GM03348 (cell line): ENCODE results near the gene ST3GAL4.
"Not testable (repeated sequence)": the region's sequence is repeated elsewhere in the genome, so short reads cannot be mapped to it uniquely, and the experiment has no call there.

Experiments used
- DNase-seq: peaks from one replicate; pipeline ENCODE4 v3.0.0; 2012; ENCODE audit warnings: low spot score

Gene ST3GAL4

DNA sequence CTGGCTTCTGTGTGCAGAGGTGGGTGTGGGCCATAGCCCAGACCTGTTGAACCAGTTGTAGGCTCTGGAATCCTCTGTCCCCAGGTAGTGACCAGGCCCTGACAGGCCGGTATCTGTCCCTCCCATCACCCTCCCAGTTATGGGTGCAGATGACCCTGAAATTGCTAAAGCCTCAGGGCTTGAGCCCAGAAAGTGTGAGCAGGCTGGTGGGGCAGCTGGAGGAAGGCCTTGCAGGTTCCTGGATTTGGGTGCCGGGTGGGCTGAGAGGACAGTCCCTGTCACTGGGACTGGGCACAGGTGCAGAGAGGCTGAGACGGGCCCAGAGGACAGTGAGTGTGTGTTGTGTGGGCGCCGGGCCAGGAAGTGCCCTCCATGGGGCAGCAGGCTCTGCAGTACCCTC lies 10.0 kb downstream of the ST3GAL4 start:
- DNase-seq = not testable (repeated sequence)

DNA sequence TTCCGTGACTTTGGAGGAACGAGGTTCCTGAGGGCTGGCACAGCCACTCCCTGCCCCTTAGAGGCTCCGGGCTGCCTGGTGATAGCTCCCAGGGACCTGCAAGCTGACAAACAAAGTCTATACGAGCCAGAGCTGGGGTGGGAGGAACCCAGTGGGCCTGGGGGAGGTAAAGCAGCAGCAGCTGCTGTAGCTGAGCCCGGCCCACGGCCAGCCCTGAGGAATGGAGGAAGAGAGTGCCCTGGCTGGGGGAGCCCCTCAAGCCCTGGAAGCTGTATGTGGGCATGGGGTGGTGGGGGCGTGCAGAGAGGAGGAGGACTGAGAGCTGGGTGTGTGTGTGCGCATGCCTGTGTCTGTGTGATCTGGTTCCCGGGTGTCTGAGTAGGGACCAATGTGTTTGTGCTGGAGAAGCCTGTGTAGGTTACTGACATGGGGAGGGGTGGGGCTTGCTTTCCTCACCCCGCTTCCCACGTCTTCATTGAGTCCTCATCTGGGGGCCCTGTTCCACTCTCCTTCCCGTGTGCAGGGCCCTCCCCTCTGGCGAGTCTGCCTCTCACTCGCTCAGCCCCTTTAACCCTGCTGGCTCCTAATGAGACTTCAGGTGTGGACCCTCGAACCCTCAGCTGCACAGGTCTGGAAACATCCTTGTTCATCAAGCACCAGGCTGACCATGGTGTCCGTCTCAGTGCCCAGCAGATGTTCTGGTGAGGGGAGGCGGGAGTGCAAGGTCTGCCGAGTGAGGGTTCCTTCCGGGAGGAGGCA lies 10.8 kb downstream of the ST3GAL4 start:
- no peak for DNase-seq

DNA sequence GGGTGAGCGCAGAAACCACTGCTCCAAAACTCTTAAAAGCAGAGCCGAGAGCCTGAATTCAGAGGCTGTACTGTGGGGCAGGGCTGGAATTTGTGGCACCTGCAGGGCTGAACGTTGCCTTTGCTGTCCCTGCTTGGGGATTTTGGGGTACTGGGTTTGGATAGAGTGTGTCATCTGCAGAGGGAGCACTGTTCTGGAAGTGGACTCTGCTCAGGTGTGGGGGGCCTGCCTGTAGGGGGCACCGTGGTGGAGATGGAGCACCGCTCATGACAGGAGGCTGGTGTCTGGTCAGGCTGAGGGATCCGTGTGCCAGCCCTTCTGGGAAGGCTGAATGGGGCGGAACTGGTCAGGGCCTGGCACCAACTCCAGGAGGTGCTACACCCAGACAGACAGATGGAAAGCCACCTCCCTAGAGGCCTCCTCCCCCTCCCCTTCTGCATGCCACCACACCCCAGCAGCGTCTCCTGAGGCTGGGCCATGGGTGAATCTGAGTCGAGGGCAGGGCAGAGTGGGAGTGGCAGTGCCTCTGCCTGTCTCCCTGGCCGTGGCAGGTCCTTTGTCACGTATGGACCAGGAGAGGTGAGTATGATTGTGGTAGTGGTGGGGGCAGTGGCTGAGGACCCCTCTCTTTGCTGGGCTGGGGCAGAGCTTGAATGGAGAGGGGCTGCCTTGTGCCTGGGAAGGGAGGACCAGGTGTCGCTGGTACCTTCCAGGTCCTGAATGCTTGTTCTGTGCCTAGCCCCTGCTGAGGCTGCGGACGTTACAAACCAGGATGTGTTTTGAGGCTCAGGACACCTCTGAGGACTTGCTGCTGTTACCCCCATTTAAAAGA lies 11.6 kb downstream of the ST3GAL4 start:
- DNase-seq = not testable (repeated sequence)

DNA sequence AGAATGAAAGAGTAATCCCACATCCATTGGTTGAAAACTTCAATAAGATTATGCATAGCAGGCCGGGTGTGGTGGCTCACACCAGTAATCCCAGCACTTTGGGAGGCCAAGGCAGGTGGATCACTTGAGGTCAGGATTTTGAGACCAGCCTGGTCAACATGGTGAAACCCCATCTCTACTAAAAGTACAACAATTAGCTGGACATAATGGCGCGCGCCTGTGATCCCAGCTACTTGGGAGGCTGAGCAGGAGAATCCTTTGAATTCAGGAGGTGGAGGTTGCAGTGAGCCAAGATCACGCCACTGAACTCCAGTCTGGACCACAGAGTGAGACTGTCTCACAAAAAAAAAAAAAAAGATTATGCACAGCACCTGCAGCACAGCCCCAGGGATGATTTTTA lies 12.3 kb downstream of the ST3GAL4 start:
- DNase-seq = not testable (repeated sequence)

DNA sequence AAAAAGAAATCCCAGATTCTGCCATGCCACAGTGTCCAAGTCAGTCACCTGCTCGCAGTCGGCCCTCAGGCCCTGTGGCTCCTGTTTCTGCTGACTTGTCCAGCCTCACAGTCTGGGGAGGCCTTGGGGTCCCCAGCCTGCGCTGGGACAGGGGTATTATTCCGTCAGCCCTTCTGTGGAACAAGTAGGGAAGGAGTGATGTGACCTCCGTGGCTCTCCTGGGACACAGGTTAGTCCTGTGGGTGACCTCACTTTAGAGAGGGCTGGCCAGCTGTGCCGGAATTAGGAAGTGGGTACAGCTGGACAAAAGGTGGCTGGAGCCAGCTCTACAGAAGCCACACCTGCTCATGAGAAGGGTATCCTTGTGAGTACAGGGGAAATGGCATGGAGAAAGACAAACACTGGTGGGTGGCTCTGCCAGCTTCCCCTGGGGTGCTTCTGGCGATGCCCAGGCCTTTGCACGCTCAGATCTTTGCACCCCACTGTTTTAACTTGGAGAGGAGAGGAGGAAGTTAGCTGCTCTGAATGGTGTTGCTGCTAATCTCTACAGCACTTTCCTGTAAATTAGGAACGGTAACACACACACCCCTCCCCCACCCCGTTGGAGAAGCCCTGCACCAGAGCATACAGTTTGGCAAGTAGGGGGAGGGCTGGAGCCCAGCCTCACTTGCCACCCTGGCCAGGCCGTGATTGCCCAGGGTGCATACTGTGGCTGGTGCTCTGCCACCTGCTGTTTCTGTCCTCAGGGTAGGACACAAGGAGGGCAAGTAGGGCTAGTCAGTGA lies 13.0 kb downstream of the ST3GAL4 start:
- not testable (repeated sequence) for DNase-seq

DNA sequence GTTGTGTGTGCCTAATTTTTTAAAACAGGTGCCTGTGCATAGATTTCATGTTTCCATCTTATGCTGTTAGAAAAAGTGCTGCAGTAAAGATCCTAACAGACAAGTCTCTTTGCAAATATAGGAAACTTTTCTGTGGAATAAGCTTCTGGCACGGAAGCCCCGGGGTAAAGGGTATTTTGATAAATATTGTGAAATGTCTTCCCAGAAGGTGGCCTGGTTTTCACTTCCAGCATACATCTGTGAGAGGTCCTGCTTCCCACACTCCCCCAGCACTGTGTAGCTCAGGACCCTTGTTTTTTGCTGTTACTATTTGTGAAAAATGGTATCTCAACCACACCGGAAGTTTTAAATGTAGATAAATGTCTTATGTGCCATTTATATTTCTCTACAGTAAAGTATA lies 14.5 kb downstream of the ST3GAL4 start:
- no peak for DNase-seq

DNA sequence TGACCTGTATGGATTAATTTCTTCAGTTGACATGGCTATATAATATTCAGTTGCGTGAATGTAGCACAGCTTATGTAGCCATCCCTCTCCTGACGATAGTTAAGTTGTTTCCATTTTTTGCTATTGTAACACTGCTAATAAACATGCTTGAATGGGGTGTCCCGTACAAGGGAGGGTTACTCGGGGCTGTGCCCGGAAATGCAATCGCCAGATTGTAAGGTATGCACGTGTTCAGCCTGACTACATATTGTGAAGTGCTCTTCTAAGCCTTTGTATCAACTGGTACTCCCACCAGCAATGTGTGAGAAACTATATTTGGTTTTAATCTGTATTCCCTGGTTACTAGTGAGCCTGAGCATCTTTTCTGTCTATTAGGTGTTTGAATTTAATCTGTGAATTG lies 16.1 kb downstream of the ST3GAL4 start:
- DNase-seq = no peak

DNA sequence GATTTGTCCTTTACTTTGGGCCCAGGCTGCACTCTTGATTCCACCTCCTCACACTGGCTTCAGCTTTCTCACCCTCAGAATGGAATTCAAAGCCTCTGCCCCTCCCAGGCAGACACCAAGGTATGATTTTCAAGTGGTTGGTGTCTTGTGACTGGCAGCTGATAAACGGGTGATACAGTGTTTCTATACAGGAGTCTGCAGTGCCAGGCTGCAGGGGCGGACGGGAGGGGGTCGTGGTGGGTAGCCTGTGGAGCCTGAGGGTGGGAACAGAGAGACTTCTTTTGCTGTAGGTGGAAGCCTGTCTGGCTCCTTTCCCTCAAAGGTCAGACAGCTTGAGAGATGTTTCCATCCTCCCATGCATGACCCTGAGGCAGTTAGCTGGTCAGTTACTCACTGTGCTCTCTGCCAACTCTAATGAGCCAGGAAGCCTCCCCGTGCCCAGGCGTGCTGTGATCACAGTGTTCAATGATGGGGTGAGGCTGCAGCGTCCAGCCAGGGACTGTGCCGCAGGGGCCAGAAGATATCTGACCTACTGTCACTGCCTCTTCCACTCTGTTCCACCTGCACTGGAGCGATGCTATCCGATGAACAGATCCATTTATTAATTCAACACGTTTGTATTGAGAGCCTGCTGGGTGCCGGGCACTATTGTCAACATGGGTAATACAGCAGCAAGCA lies 18.0 kb downstream of the ST3GAL4 start:
- not testable (repeated sequence) for DNase-seq

DNA sequence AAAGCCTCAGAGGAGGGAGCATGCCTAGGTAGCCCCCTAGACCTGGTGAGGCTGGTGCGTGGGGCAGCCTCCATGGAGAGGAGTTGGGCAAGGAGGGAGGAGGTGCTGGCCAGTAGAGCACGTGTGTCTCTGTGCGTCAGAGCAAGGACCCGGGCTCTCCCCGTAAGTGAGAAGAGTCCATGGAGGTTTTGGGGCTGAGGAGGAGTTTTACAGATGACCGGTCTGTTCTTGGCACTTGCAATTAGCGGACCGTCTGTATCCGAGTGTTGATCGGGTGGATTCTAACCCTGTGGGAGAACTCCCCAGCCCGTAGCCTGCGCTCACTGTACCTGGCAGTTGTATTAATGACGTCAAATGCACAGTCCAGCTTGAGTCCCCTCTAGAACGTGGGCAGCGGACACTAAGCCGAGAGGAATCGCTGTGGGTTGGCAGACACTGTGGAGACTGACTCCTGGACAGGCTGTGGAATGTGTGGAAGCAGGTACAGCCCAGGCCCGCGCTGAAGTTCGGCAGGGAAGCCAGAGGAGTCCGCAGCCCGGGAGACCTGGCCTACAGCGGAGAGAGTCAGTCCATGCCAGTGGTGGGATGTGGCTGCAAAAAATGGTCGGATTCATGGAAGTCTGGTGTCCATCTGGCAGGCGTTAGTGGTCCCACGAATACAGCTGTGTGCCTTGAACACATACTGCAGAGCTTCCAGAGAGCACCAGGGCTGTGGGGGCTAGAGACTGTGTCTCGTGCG lies 19.2 kb downstream of the ST3GAL4 start:
- DNase-seq = not testable (repeated sequence)

DNA sequence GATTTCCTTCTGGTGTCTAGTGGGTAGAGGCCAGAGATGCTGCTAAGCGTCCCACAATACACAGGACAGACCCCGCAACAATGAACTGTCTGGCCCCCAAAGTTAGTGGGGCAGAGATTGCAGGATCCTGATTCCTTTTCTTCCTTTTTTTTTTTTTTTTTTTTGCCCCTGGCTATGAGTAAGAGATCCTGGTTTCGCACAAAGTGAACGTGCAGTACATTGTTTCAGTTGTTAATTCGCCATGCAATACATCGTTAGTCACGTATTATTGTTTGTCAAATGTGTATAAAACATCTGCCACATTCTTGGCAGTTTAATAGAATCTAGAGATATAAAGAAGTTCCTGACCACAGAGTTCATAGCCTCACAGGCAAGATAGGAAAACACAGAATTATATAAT lies 20.2 kb downstream of the ST3GAL4 start:
- no peak for DNase-seq

DNA sequence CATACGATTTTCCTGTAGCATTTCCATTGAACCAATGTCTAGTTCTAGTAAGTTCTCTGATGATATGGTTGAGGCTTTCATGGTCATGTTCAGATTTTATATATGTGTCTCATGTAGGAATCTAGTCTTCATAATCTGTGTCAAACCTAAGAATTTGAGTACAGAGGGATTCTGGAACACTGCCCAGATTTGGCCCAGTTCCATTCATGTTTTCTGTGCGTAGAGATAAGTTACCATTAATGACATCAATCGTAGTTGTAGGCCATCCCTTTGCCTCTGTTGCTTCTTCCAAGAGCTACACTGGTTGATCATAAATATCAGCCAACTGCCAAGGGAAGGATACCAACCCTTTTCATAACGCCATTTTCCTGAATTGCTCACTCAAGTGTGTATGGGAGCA lies 23.3 kb downstream of the ST3GAL4 start:
- DNase-seq = no peak

DNA sequence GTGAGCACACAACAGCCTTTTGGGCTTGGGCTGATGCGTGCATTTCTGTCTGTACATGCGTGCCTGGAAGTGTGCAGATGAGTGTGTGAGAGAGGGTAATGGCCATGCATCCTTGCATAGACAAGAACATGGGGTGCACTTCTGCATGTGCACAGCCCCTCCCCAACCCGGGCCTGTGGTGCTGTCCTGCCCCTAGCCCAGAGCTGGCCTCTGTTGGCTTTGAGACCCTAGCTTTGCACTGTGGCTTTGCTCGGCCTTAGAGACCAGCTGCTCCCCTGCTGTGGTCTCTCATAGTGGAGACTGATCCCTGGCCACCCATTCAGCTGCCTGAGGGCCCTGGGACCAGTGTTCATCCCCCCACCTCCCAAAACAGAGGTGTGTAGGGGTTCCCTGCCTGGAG lies 25.4 kb downstream of the ST3GAL4 start:
- DNase-seq = no peak

DNA sequence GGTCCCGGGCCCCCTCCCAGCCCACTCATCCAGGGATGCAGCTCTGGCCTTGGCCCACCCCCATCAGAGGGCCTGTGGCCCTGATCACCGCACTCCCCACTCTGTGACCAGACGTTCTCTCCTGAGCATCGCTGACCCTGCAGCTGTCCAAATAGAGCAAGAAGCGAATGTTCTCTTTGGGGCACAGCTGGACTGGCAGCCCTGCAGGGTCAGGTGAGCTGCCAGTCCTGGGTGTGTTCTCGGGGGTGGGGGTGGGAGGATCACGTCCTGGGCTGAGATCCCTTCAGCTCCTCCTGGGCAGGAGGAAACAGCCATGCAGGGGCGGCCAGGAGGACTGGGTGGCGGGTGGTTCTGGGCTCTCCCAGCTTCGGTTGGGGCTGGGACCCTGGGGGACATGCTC lies 26.5 kb downstream of the ST3GAL4 start:
- not testable (repeated sequence) for DNase-seq

DNA sequence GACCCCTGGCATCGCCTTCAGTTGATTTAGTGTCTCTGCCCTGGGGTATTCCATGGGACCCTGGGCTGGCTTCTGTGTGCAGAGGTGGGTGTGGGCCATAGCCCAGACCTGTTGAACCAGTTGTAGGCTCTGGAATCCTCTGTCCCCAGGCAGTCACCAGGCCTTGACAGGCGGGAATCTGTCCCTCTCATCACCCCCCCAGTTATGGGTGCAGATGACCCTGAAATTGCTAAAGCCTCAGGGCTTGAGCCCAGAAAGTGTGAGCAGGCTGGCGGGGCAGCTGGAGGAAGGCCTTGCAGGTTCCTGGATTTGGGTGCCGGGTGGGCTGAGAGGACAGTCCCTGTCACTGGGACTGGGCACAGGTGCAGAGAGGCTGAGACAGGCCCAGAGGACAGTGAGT lies 27.2 kb downstream of the ST3GAL4 start:
- not testable (repeated sequence) for DNase-seq

DNA sequence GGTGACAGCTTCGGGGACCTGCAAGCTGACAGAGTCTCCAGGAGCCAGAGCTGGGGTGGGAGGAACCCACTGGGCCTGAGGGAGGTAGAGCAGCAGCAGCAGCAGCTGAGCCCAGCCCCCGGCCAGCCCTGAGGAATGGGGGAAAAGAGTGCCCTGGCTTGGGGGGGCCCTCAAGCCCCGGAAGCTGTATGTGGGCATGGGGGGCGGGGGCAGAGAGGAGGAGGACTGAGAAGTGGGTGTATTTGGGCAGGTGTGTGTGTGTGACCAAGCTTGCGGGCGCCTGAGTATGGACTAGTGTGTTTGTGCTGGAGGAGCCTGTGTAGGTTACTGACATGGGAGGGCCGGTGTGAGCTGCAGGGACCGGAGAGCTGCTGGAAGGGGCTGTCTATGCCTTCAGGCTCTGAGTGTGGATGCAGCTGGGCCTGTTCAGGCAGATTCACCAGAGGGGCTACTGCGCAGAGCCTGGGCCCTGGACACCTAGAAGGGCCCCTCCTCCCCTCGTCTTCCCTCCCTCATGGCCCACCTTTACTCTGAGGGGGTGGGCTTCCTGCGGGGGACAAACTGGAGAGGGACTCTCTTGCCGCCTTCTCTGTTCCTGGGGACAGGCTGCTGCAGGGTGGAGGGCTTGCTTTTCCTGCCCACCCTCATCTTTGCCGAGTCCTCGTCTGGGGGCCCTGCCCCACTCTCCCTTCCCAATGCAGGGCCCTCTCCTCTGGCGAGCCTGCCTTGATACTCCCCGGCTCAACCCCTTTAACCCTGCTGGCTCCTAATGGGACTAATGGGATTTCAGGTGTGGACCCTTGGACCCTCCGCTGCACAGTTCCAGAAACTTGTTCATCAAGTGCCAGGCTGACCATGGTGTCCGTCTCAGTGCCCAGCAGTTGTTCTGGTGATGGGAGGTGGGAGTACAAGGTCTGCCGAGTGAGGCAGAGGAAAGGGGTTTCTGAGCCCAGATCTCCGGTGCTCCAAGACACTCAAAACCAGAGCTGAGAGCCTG lies 28.2 kb downstream of the ST3GAL4 start:
- no peak for DNase-seq

DNA sequence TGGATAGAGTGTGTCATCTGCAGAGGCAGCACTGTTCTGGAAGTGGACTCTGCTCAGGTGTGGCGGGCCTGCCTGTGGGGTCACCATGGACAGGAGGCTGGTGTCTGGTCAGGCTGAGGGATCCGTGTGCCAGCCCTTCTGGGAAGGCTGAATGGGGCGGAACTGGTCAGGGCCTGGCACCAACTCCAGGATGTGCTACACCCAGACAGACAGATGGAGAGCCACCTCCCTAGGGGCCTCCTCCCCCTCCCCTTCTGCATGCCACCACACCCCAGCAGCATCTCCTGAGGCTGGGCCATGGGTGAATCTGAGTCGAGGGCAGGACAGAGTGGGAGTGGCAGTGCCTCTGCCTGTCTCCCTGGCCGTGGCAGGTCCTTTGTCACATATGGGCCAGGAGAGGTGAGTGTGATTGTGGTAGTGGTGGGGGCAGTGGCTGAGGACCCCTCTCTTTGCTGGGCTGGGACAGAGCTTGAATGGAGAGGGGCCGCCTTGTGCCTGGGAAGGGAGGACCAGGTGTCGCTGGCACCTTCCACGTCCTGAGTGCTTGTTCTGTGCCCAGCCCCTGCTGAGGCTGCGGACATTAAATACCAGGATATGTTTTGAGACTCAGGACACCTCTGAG lies 29.1 kb downstream of the ST3GAL4 start:
- DNase-seq = no peak

DNA sequence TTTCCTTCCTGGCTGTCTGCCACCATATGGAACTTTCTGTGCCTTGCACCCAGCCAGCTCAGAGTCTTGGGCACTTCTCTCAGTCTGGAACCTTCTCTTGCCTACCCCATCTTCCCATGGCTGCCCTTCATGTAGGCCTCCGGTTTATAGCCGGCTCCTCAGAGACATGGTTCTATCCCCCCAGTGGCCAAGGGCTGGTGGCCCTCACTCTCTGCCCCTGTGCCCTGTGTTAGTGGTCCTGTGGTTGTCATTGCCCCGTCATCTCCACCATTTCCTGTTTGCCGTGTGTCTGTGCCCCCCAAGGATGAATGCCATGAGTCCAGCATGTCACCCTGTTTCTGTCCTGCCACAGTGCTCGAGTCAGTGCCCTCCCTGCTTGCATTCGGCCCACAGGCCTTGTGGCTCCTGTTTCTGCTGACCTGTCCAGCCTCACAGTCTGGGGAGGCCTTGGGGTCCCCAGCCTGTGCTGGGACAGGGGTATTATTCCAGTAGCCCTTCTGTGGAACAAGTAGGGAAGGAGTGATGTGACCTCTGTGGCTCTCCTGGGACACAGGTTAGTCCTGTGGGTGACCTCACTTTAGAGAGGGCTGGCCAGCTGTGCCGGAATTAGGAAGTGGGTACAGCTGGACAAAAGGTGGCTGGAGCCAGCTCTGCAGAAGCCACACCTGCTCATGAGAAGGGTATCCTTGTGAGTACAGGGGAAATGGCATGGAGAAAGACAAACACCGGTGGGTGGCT lies 30.7 kb downstream of the ST3GAL4 start:
- no peak for DNase-seq

DNA sequence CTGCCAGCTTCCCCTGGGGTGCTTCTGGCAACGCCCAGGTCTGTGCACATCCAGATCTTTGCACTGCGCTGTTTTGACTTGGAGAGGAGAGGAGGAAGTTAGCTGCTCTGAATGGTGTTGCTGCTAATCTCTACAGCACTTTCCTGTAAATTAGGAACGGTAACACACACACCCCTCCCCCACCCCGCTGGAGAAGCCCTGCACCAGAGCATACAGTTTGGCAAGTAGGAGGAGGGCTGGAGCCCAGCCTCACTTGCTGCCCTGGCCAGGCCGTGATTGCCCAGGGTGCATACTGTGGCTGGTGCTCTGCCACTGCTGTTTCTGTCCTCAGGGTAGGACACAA lies 31.2 kb downstream of the ST3GAL4 start:
- DNase-seq = not testable (repeated sequence)

DNA sequence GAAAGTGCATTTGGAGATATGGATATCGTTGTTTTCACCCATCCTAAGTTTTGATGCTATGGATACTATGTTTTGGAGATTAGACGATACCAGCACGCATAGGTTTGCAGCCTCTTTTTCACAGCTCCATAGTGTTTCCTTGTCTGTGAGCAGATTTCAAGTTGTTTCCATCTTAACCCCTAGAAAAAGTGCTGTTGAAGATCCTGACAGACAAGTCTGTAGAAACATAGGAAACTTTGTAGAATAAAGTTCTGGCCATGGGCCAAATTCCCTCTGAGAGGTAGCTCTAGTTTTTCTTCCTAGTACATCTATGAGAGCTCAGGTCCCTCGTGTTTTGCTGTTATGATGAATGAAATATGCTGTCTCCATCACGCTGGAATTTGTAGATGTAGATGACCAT lies 32.4 kb downstream of the ST3GAL4 start:
- no peak for DNase-seq
